Mesenteric fat pad (tissue), 1 donor: Measurements from ENCODE around the gene SLC66A1. TPM values are rescaled to one million over a fixed set of nuclear protein-coding genes. Genes with fewer than 3 reads are reported as not detected.

Source experiments
- DNase-seq: peaks from one replicate; pipeline ENCODE4 v3.0.0-alpha.2; 2020; ENCODE audit warnings: low spot score
- total RNA-seq: library from RNA; stranded (reverse); fragmentation: NEBNext Ultra II Directional; extraction: Animal tissue kit (Norgen Biotek cat#: 25700); gene quantifications from one replicate; pipeline ENCODE4 v1.2.1, GENCODE V29; 2021
- donor health status: DM: yes; HTN: yes; CAD: no.

Gene SLC66A1
- total RNA-seq, 1 donor from 2014 or later, result 15.1 TPM

- no peak for DNase-seq
Measured at GRCh38 chr1:19375631-19376400, 63.7 kb downstream of the SLC66A1 start.

GRCh38 chr1:19376428-19377372, 64.6 kb downstream of the SLC66A1 start:
- no peak for DNase-seq

- no peak for DNase-seq
Measured at GRCh38 chr1:19377812-19378718, 65.9 kb downstream of the SLC66A1 start.

Other genes starting within 250 kb of the SLC66A1 start
- gene UBR4, start 102.1 kb upstream of the SLC66A1 start, total RNA-seq, result 156 TPM
- gene EMC1, start 60.8 kb upstream of the SLC66A1 start, total RNA-seq, result 39.9 TPM
- 33.5 TPM for gene MRTO4, start 60.5 kb upstream of the SLC66A1 start, total RNA-seq
- 1.0 TPM for gene AKR7A3, start 23.6 kb upstream of the SLC66A1 start, total RNA-seq
- 39.4 TPM for gene AKR7A2, start 182 bp upstream of the SLC66A1 start, total RNA-seq
- gene CAPZB, start 173.2 kb downstream of the SLC66A1 start, total RNA-seq, result 260 TPM